OCI-LY7 (cell line): ENCODE data around the gene PCNX1. TPM values are rescaled to one million over a fixed set of nuclear protein-coding genes. Genes with fewer than 3 reads are reported as not detected.

Experiments
- BruUV-seq: library from RNA; stranded (reverse); fragments of 400-500 nt; replicated peaks from 2 replicates; lab custom pipeline; 2021; lab: Mats Ljungman, UMichigan
- CTCF ChIA-PET: fragments of 300-600 bp; sonication (Branson Sonifier 250); formaldehyde crosslinking; loops from one replicate; lab custom pipeline; 2022; ENCODE audit warnings: antibody characterized with exemption; ENCODE audit not compliant: unreplicated experiment; lab: Charles Lee
- POLR2A ChIA-PET: fragments of 300-600 bp; sonication (Branson Sonifier 250); formaldehyde crosslinking; loops from one replicate; lab custom pipeline; 2022; ENCODE audit warnings: antibody characterized with exemption; lab: Charles Lee
- DNase-seq: peaks from one replicate; pipeline ENCODE4 v3.0.0-alpha.2; 2015; ENCODE audit warnings: low spot score
- H2AFZ ChIP-seq: fragments of 200-600 bp; sonication (generic), shearing (Covaris generic); 2 replicates; pipeline ENCODE4 v1.6.1; 2014; ENCODE audit warnings: mild to moderate bottlenecking, antibody characterized with exemption, low read length, moderate library complexity
- H3K27ac ChIP-seq: fragments of 200-600 bp; sonication (generic); 2 replicates; pipeline ENCODE4 v1.5.1; 2014; ENCODE audit warnings: mixed run types, low read depth, mild to moderate bottlenecking, moderate library complexity, low read length, inconsistent platforms; ENCODE audit not compliant: poor library complexity, severe bottlenecking
- H3K36me3 ChIP-seq: fragments of 200-600 bp; sonication (generic); 2 replicates; pipeline ENCODE4 v1.6.1; 2014; ENCODE audit warnings: mild to moderate bottlenecking, antibody characterized with exemption, low read length, moderate library complexity, mixed read lengths; ENCODE audit not compliant: insufficient read depth
- H3K4me1 ChIP-seq: fragments of 200-600 bp; sonication (generic); 2 replicates; pipeline ENCODE4 v1.5.1; 2014; ENCODE audit warnings: mild to moderate bottlenecking, low read length; ENCODE audit not compliant: insufficient read depth, poor library complexity, severe bottlenecking
- H3K4me2 ChIP-seq: fragments of 200-600 bp; sonication (generic); 2 replicates; pipeline ENCODE4 v1.6.1; 2014; ENCODE audit warnings: mild to moderate bottlenecking, low read length
- H3K4me3 ChIP-seq: fragments of 200-600 bp; sonication (generic); 2 replicates; pipeline ENCODE4 v1.5.1; 2014; ENCODE audit warnings: mild to moderate bottlenecking, low read depth, low read length; ENCODE audit not compliant: poor library complexity, severe bottlenecking
- H3K79me2 ChIP-seq: fragments of 200-600 bp; sonication (generic); 2 replicates; pipeline ENCODE4 v1.6.1; 2016; ENCODE audit warnings: low read depth, mild to moderate bottlenecking, low read length, moderate library complexity, mixed read lengths; ENCODE audit not compliant: insufficient read depth
- H3K9me2 ChIP-seq: fragments of 200-600 bp; sonication (generic); 2 replicates; pipeline ENCODE4 v1.6.1; 2016; ENCODE audit warnings: mild to moderate bottlenecking, low read length, mixed read lengths; ENCODE audit not compliant: insufficient read depth
- H3K9me3 ChIP-seq: fragments of 200-600 bp; sonication (generic); 2 replicates; pipeline ENCODE4 v1.6.1; 2014; ENCODE audit warnings: mild to moderate bottlenecking, mixed run types, low read length, mixed read lengths
- H4K20me1 ChIP-seq: fragments of 200-600 bp; sonication (generic); 2 replicates; pipeline ENCODE4 v1.6.1; 2014; ENCODE audit warnings: mild to moderate bottlenecking, antibody characterized with exemption, low read length, moderate library complexity, mixed read lengths; ENCODE audit not compliant: insufficient read depth
- EZH2phosphoT487 ChIP-seq: fragments of 200-600 bp; sonication (generic); IDR thresholded peaks from 2 replicates; pipeline ENCODE4 v1.6.1; 2018; ENCODE audit warnings: low read depth, borderline replicate concordance, mild to moderate bottlenecking, mixed run types, antibody characterized with exemption, low read length, moderate library complexity, mixed read lengths
- intact Hi-C: fragments of 100-400 bp; cut with micrococcal nuclease; formaldehyde crosslinking; loops from one replicate; pipeline ENCODE4 v1.10.0; 2022; ENCODE audit not compliant: unreplicated experiment
- total RNA-seq, 2 experiments: library from RNA; depleted of rRNA in 1 of 2; stranded (reverse); fragments of >200 nt in 1 of 2; shearing (Covaris generic) in 1 of 2; gene quantifications; 2 replicates each; pipeline ENCODE4 v1.2.3, GENCODE V29; 2014 to 2022
- TF ChIP-seq, protein P1 (sequence below): fragments of 200-600 bp; sonication (generic); conservative IDR thresholded peaks from 2 replicates; pipeline ENCODE4 v1.5.1; 2014; ENCODE audit warnings: mild to moderate bottlenecking, antibody characterized with exemption, low read length, moderate library complexity, mixed read lengths

The PCNX1 gene
- total RNA-seq, 2 experiments from 2014 or later = 27.7 to 33.5 TPM

- no peak for DNase-seq
- Histone ChIP-seq H3K36me3 (peaks cover 42% of the 10 kb centered on the region), H2AFZ (no peak overlapping the region), H3K9me2 (no peaks in the 10 kb centered on the region), H3K4me2 (no peak overlapping the region), H4K20me1 (no peaks in the 10 kb centered on the region), H3K79me2 (no peaks in the 10 kb centered on the region), H3K4me1 (no peaks in the 10 kb centered on the region), H3K9me3 (no peaks in the 10 kb centered on the region), H3K4me3 (no peak overlapping the region), H3K27ac (no peak overlapping the region)
- ChIA-PET CTCF (no interaction called here), POLR2A (no interaction called here)
- no TSS peak for BruUV-seq
- intact Hi-C loops = no loop called here
- no peak for TF ChIP-seq EZH2phosphoT487
- TF ChIP-seq, protein P1, sequence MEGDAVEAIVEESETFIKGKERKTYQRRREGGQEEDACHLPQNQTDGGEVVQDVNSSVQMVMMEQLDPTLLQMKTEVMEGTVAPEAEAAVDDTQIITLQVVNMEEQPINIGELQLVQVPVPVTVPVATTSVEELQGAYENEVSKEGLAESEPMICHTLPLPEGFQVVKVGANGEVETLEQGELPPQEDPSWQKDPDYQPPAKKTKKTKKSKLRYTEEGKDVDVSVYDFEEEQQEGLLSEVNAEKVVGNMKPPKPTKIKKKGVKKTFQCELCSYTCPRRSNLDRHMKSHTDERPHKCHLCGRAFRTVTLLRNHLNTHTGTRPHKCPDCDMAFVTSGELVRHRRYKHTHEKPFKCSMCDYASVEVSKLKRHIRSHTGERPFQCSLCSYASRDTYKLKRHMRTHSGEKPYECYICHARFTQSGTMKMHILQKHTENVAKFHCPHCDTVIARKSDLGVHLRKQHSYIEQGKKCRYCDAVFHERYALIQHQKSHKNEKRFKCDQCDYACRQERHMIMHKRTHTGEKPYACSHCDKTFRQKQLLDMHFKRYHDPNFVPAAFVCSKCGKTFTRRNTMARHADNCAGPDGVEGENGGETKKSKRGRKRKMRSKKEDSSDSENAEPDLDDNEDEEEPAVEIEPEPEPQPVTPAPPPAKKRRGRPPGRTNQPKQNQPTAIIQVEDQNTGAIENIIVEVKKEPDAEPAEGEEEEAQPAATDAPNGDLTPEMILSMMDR = no peak
Observed at GRCh38 chr14:71021347-71022011, 114.2 kb downstream of the PCNX1 start.

- H3K9me3 ChIP-seq = no peaks in the 10 kb centered on the region
- H3K4me2 ChIP-seq = no peak overlapping the region
- no peaks in the 10 kb centered on the region for H3K9me2 ChIP-seq
- H3K4me1 ChIP-seq = no peaks in the 10 kb centered on the region
- no peak overlapping the region for H2AFZ ChIP-seq
- no peak for TF ChIP-seq EZH2phosphoT487
- TF ChIP-seq, protein P1 = no peak
- DNase-seq = no peak
- ChIA-PET POLR2A (interaction anchor here (0.6 kb wide), 2 partner anchors 268 to 337 kb away, joined by 3 read pairs; no protein-coding TSS in a partner anchor), CTCF (no interaction called here)
- no peak overlapping the region for H3K27ac ChIP-seq
- H4K20me1 ChIP-seq = no peaks in the 10 kb centered on the region
- H3K4me3 ChIP-seq = no peak overlapping the region
- intact Hi-C loops = no loop called here
- BruUV-seq = no TSS peak
- no peaks in the 10 kb centered on the region for H3K79me2 ChIP-seq
- H3K36me3 ChIP-seq = peaks cover 41% of the 10 kb centered on the region
Observed at GRCh38 chr14:71022012-71022869, 115.0 kb downstream of the PCNX1 start.
